Measurements from ENCODE around the gene EIF2D.

- TF ChIP-seq USF2 (IDR thresholded peaks at IDR 0.05) (no peak), CTCF (IDR thresholded peaks at IDR 0.05) (no peak), POLR2AphosphoS2 (conservative IDR thresholded peaks at IDR 0.05; ENCODE audit: low read length) (no peak), RAD21 (conservative IDR thresholded peaks at IDR 0.05 in 1 of 2, IDR thresholded peaks at IDR 0.05 in 1 of 2) (no peak)
Measured at GRCh38 chr1:206643118-206643698, 30.9 kb upstream of the EIF2D start.
